Right ventricle myocardium superior (tissue), 1 donor: ENCODE measurements around the gene NDFIP2. TPM values are rescaled to one million over a fixed set of nuclear protein-coding genes. Genes with fewer than 3 reads are reported as not detected.

Experiments
- ATAC-seq: fragments of 200-7000 bp; cut with Tn5 transposase; one replicate; pipeline ENCODE4 v1.9.1; 2020; ENCODE audit warnings: mild to moderate bottlenecking; ENCODE audit not compliant: poor library complexity
- DNase-seq: peaks from one replicate; pipeline ENCODE4 v3.0.0-alpha.2; 2020
- intact Hi-C: fragments of 100-400 bp; cut with DNase I; formaldehyde crosslinking; loops from one replicate; pipeline ENCODE4 v1.11.2; 2022
- total RNA-seq: library from RNA; stranded (reverse); fragmentation: NEBNext Ultra II Directional; extraction: Animal tissue kit (Norgen Biotek cat#: 25700); gene quantifications from one replicate; pipeline ENCODE4 v1.2.1, GENCODE V29; 2021
- donor health status: DM: no; HTN: yes; CAD: no; lungs with severe emphysema.

Gene NDFIP2
- total RNA-seq, 1 donor from 2014 or later = 33.9 TPM

GRCh38 chr13:79486433-79487188 lies 5.7 kb downstream of the NDFIP2 start:
- DNase-seq (no peak), ATAC-seq (no peak)
- intact Hi-C loops = no loop called here

GRCh38 chr13:79490326-79490725 lies 9.4 kb downstream of the NDFIP2 start:
- intact Hi-C loops = no loop called here
- ATAC-seq = no peak
- no peak for DNase-seq

- intact Hi-C loops = no loop called here
- no peak for ATAC-seq
- no peak for DNase-seq
Observed at GRCh38 chr13:79490824-79491223, 9.9 kb downstream of the NDFIP2 start.

GRCh38 chr13:79491715-79492114 lies 10.8 kb downstream of the NDFIP2 start:
- intact Hi-C loops = no loop called here
- no peak for ATAC-seq

GRCh38 chr13:79492313-79492798 lies 11.4 kb downstream of the NDFIP2 start:
- DNase-seq (no peak), ATAC-seq (peak; percentile 42)
- intact Hi-C loops = no loop called here

More at GRCh38 chr13:79491715-79492114, 10.8 kb downstream of the NDFIP2 start:
- DNase-seq = no peak

- no peak for DNase-seq
- no peak for ATAC-seq
- intact Hi-C loops = no loop called here
Observed at GRCh38 chr13:79492918-79493594, 12.1 kb downstream of the NDFIP2 start.

GRCh38 chr13:79496188-79496587 lies 15.2 kb downstream of the NDFIP2 start:
- DNase-seq = no peak
- intact Hi-C loops = no loop called here
- no peak for ATAC-seq

GRCh38 chr13:79497064-79497463 lies 16.1 kb downstream of the NDFIP2 start:
- intact Hi-C loops = no loop called here

GRCh38 chr13:79497852-79498251 lies 16.9 kb downstream of the NDFIP2 start:
- intact Hi-C loops = no loop called here
- DNase-seq = no peak
- ATAC-seq = no peak

More at GRCh38 chr13:79497064-79497463, 16.1 kb downstream of the NDFIP2 start:
- DNase-seq = no peak
- ATAC-seq = no peak

GRCh38 chr13:79500829-79501228 lies 19.9 kb downstream of the NDFIP2 start:
- DNase-seq = no peak
- intact Hi-C loops = no loop called here
- ATAC-seq = no peak

- intact Hi-C loops = no loop called here
- DNase-seq = no peak
- no peak for ATAC-seq
Observed at GRCh38 chr13:79501538-79502232, 20.7 kb downstream of the NDFIP2 start.

GRCh38 chr13:79502859-79503468 lies 22.0 kb downstream of the NDFIP2 start:
- DNase-seq (no peak), ATAC-seq (peak; percentile 41)

GRCh38 chr13:79503473-79504017 lies 22.6 kb downstream of the NDFIP2 start:
- intact Hi-C loops = no loop called here
- no peak for DNase-seq
- ATAC-seq = peak; percentile 66

More at GRCh38 chr13:79502859-79503468, 22.0 kb downstream of the NDFIP2 start:
- intact Hi-C loops = no loop called here

- no peak for DNase-seq
- no peak for ATAC-seq
- intact Hi-C loops = no loop called here
Observed at GRCh38 chr13:79508224-79508961, 27.4 kb downstream of the NDFIP2 start.

GRCh38 chr13:79511611-79512010 lies 30.7 kb downstream of the NDFIP2 start:
- intact Hi-C loops = no loop called here
- ATAC-seq (no peak), DNase-seq (no peak)

GRCh38 chr13:79512950-79513349 lies 32.0 kb downstream of the NDFIP2 start:
- intact Hi-C loops = no loop called here
- ATAC-seq (no peak), DNase-seq (no peak)

- ATAC-seq = peak; percentile 67
- intact Hi-C loops = no loop called here
- DNase-seq = no peak
Observed at GRCh38 chr13:79516595-79516994, 35.6 kb downstream of the NDFIP2 start.

- DNase-seq = no peak
- intact Hi-C loops = no loop called here
- no peak for ATAC-seq
Observed at GRCh38 chr13:79519255-79519654, 38.3 kb downstream of the NDFIP2 start.
